ENCODE results near the gene ADGRE3.

The ADGRE3 gene

DNA sequence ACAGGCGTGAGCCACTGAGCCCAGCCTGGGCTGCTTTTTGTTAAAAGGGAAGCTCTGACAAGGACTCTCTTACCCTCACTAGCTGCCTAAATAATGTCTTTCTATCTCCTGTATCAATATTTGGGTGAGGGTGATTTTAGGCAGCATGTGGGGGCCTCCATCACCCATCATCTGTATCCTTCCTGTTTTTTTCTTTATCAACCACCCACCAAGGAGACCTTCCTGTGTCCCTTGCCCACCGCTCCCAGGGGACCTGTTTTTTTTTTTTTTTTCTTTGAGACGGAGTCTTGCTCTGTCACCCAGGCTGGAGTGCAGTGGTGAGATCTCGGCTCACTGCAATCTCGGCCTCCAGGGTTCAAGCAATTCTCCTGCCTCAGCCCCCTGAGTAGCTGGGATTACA lies 97.4 kb downstream of the ADGRE3 start:
- H3K27me3 ChIP-seq (ENCODE audit: insufficient read depth, low read length): no peaks in the 10 kb centered on the region
- no peak overlapping the region for H3K4me2 ChIP-seq (ENCODE audit: low read length)
- H3K79me2 ChIP-seq (ENCODE audit: insufficient read depth, low read length): no peaks in the 10 kb centered on the region
- TF ChIP-seq, protein P1, sequence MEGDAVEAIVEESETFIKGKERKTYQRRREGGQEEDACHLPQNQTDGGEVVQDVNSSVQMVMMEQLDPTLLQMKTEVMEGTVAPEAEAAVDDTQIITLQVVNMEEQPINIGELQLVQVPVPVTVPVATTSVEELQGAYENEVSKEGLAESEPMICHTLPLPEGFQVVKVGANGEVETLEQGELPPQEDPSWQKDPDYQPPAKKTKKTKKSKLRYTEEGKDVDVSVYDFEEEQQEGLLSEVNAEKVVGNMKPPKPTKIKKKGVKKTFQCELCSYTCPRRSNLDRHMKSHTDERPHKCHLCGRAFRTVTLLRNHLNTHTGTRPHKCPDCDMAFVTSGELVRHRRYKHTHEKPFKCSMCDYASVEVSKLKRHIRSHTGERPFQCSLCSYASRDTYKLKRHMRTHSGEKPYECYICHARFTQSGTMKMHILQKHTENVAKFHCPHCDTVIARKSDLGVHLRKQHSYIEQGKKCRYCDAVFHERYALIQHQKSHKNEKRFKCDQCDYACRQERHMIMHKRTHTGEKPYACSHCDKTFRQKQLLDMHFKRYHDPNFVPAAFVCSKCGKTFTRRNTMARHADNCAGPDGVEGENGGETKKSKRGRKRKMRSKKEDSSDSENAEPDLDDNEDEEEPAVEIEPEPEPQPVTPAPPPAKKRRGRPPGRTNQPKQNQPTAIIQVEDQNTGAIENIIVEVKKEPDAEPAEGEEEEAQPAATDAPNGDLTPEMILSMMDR (IDR thresholded peaks at IDR 0.05; ENCODE audit: low read length): no peak
- no peak for TF ChIP-seq EZH2 (IDR thresholded peaks at IDR 0.05; ENCODE audit: borderline replicate concordance, low read length)
- no peak overlapping the region for H3K9ac ChIP-seq (ENCODE audit: low read length)
- H3K9me3 ChIP-seq (ENCODE audit: low read length): no peaks in the 10 kb centered on the region
- H3K4me3 ChIP-seq (ENCODE audit: low read depth, low read length, poor library complexity, severe bottlenecking): no peak overlapping the region
- H2AFZ ChIP-seq (ENCODE audit: low read length): no peak overlapping the region
- no peaks in the 10 kb centered on the region for H3K9me2 ChIP-seq (ENCODE audit: low read depth, low read length)
- no peaks in the 10 kb centered on the region for H3K36me3 ChIP-seq (ENCODE audit: insufficient read depth, low read length)
- no peaks in the 10 kb centered on the region for H4K20me1 ChIP-seq (ENCODE audit: insufficient read depth, low read length)
- H3K27ac ChIP-seq (ENCODE audit: low read depth, low read length, poor library complexity, severe bottlenecking): peak overlapping the region; percentile 76
- no peaks in the 10 kb centered on the region for H3F3A ChIP-seq (ENCODE audit: insufficient read depth, low read length)
- peaks cover 43% of the 10 kb centered on the region for H3K4me1 ChIP-seq (ENCODE audit: insufficient read depth, low read length, severe bottlenecking)

GRCh38 chr19:14576363-14576762 lies 98.3 kb downstream of the ADGRE3 start:
- H3K4me3 ChIP-seq (ENCODE audit: low read depth, low read length, poor library complexity, severe bottlenecking): no peak overlapping the region
- no peak overlapping the region for H3K9ac ChIP-seq (ENCODE audit: low read length)
- TF ChIP-seq EZH2 (IDR thresholded peaks at IDR 0.05; ENCODE audit: borderline replicate concordance, low read length): no peak
- TF ChIP-seq, protein P1 (IDR thresholded peaks at IDR 0.05; ENCODE audit: low read length): no peak
- H3K27me3 ChIP-seq (ENCODE audit: insufficient read depth, low read length): no peaks in the 10 kb centered on the region
- H3K4me1 ChIP-seq (ENCODE audit: insufficient read depth, low read length, severe bottlenecking): peaks cover 42% of the 10 kb centered on the region
- no peaks in the 10 kb centered on the region for H3F3A ChIP-seq (ENCODE audit: insufficient read depth, low read length)
- H3K4me2 ChIP-seq (ENCODE audit: low read length): no peak overlapping the region
- H3K79me2 ChIP-seq (ENCODE audit: insufficient read depth, low read length): peaks cover 3% of the 10 kb centered on the region
- H4K20me1 ChIP-seq (ENCODE audit: insufficient read depth, low read length): no peaks in the 10 kb centered on the region
- no peak overlapping the region for H3K27ac ChIP-seq (ENCODE audit: low read depth, low read length, poor library complexity, severe bottlenecking)
- no peaks in the 10 kb centered on the region for H3K9me2 ChIP-seq (ENCODE audit: low read depth, low read length)
- no peaks in the 10 kb centered on the region for H3K36me3 ChIP-seq (ENCODE audit: insufficient read depth, low read length)
- no peak overlapping the region for H2AFZ ChIP-seq (ENCODE audit: low read length)
- H3K9me3 ChIP-seq (ENCODE audit: low read length): no peaks in the 10 kb centered on the region

DNA sequence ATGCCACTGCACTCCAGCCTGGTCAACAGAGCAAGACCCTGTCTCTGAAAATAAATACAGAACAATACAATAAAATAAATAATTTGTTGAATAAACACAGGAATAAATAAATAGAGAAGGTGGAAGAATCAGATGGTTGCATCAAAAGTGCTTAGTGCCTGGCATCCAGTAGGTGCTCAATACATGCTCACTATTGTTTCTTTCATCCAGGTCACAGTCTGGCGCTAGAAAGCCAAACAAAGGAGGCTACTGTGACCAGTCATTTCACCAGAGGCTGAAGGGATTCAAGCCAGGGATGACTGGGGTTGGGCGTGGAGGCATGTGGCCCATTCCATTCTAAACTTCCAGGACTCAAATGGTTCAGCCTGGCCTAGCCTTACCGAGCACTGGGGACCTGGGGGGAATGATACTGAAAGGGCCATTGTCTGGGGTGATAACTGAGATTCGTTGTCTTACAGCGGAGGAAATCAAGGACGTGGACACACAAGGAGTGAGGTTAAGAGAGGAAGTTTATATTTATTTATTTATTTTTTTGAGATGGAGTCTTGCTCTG lies 99.1 kb downstream of the ADGRE3 start:
- no peak overlapping the region for H3K4me2 ChIP-seq (ENCODE audit: low read length)
- peaks cover 42% of the 10 kb centered on the region for H3K4me1 ChIP-seq (ENCODE audit: insufficient read depth, low read length, severe bottlenecking)
- no peaks in the 10 kb centered on the region for H3K27me3 ChIP-seq (ENCODE audit: insufficient read depth, low read length)
- H3K27ac ChIP-seq (ENCODE audit: low read depth, low read length, poor library complexity, severe bottlenecking): peak overlapping the region; percentile 72
- no peak overlapping the region for H3K9ac ChIP-seq (ENCODE audit: low read length)
- H3K9me3 ChIP-seq (ENCODE audit: low read length): no peaks in the 10 kb centered on the region
- peaks cover 9% of the 10 kb centered on the region for H3K79me2 ChIP-seq (ENCODE audit: insufficient read depth, low read length)
- H3F3A ChIP-seq (ENCODE audit: insufficient read depth, low read length): no peaks in the 10 kb centered on the region
- no peak for TF ChIP-seq EZH2 (IDR thresholded peaks at IDR 0.05; ENCODE audit: borderline replicate concordance, low read length)
- no peaks in the 10 kb centered on the region for H3K36me3 ChIP-seq (ENCODE audit: insufficient read depth, low read length)
- no peak overlapping the region for H2AFZ ChIP-seq (ENCODE audit: low read length)
- H4K20me1 ChIP-seq (ENCODE audit: insufficient read depth, low read length): no peaks in the 10 kb centered on the region
- no peaks in the 10 kb centered on the region for H3K9me2 ChIP-seq (ENCODE audit: low read depth, low read length)
- no peak overlapping the region for H3K4me3 ChIP-seq (ENCODE audit: low read depth, low read length, poor library complexity, severe bottlenecking)

Measured in OCI-LY1 (cell line).